Keratinocyte (primary cell): ENCODE measurements around the gene CCDC71. TPM values are rescaled to one million over a fixed set of nuclear protein-coding genes. Genes with fewer than 3 reads are reported as not detected.

Experiments
- DNase-seq: peaks from one replicate; pipeline ENCODE4 v3.0.0-alpha.2; 2011; ENCODE audit warnings: low read depth, missing footprints, low spot score
- FAIRE-seq: peaks from 2 replicates; lab custom pipeline; 2011; peaks lifted over from hg19 to GRCh38; lab: Jason Lieb, UNC
- H2AFZ ChIP-seq: 2 replicates; pipeline ENCODE4 v1.6.0; 2012; ENCODE audit warnings: low read length, control low read depth, inconsistent platforms; ENCODE audit not compliant: control insufficient read depth
- H3K27ac ChIP-seq: 2 replicates; pipeline ENCODE4 v1.5.1; 2011; ENCODE audit warnings: low read length; ENCODE audit not compliant: control insufficient read depth, insufficient read depth
- H3K27me3 ChIP-seq: 3 replicates; pipeline ENCODE4 v1.6.0; 2011; ENCODE audit warnings: low read length; ENCODE audit not compliant: control insufficient read depth, insufficient read depth; ENCODE audit errors: extremely low read depth
- H3K36me3 ChIP-seq, 2 experiments: 2 replicates in 1 of 2; 3 replicates in 1 of 2; pipeline ENCODE4 v1.5.1; 2011; ENCODE audit warnings: low read length in 2 of 2, mild to moderate bottlenecking in 1 of 2; ENCODE audit not compliant: control insufficient read depth in 2 of 2, insufficient read depth in 2 of 2; ENCODE audit errors: extremely low read depth in 1 of 2
- H3K4me1 ChIP-seq: 3 replicates; pipeline ENCODE4 v1.5.1; 2011; ENCODE audit warnings: low read length; ENCODE audit not compliant: control insufficient read depth, insufficient read depth; ENCODE audit errors: extremely low read depth
- H3K4me2 ChIP-seq: 3 replicates; pipeline ENCODE4 v1.6.0; 2011; ENCODE audit warnings: low read depth, low read length; ENCODE audit not compliant: control insufficient read depth, insufficient read depth; ENCODE audit errors: extremely low read depth
- H3K4me3 ChIP-seq, 3 experiments: fragments of 200-600 bp in 1 of 3; sonication (generic) in 1 of 3; 2 replicates in 2 of 3; 3 replicates in 1 of 3; pipeline ENCODE4 v1.5.1; 2011 to 2016; ENCODE audit warnings: low read length in 3 of 3, mild to moderate bottlenecking in 3 of 3, control low read depth in 2 of 3, inconsistent platforms in 1 of 3, low read depth in 1 of 3, mixed read lengths in 1 of 3, mixed run types in 1 of 3, moderate library complexity in 1 of 3; ENCODE audit not compliant: control insufficient read depth in 2 of 3, insufficient read depth in 2 of 3; ENCODE audit errors: extremely low read depth in 1 of 3
- H3K79me2 ChIP-seq: 2 replicates; pipeline ENCODE4 v1.6.0; 2012; ENCODE audit warnings: low read length; ENCODE audit not compliant: control insufficient read depth, insufficient read depth
- H3K9ac ChIP-seq: 3 replicates; pipeline ENCODE4 v1.6.0; 2011; ENCODE audit warnings: low read length; ENCODE audit not compliant: control insufficient read depth, insufficient read depth; ENCODE audit errors: extremely low read depth
- H3K9me1 ChIP-seq: 3 replicates; pipeline ENCODE4 v1.6.0; 2011; ENCODE audit warnings: low read length; ENCODE audit not compliant: control insufficient read depth, insufficient read depth; ENCODE audit errors: extremely low read depth
- H3K9me3 ChIP-seq: 2 replicates; pipeline ENCODE4 v1.5.1; 2012; ENCODE audit warnings: low read depth, low read length; ENCODE audit not compliant: control insufficient read depth
- H4K20me1 ChIP-seq: 3 replicates; pipeline ENCODE4 v1.6.0; 2011; ENCODE audit warnings: low read length; ENCODE audit not compliant: control insufficient read depth, insufficient read depth; ENCODE audit errors: extremely low read depth
- EZH2 ChIP-seq: IDR thresholded peaks from one replicate; pipeline ENCODE4 v1.6.1; 2012; ENCODE audit warnings: inconsistent platforms, mild to moderate bottlenecking, low read length, moderate library complexity
- dilution Hi-C: fragments of 300-500 bp; cut with MboI; formaldehyde crosslinking; loops from one replicate; pipeline ENCODE4 v1.7.0; 2020; ENCODE audit warnings: low sequenced_read_pairs; ENCODE audit not compliant: extremely low pct_ligation_motif_present
- polyA plus RNA-seq, 5 experiments: library from polyadenylated mRNA; depleted of rRNA in 3 of 5; stranded (reverse) in 3 of 5; stranded (forward) in 1 of 5; unstranded in 1 of 5; fragments of >200 nt; gene quantifications; 1 replicate in 1 of 5; 2 replicates in 3 of 5; 3 replicates in 1 of 5; pipeline versions ENCODE4 v1.2.1 to v1.2.3, GENCODE V29; 2011 to 2012; ENCODE audit warnings: missing spikeins in 2 of 5, low read depth in 1 of 5, low replicate concordance in 1 of 5
- TF ChIP-seq, protein P1 (sequence below), 3 experiments: IDR thresholded peaks in 1 of 3; conservative IDR thresholded peaks in 1 of 3; optimal IDR thresholded peaks in 1 of 3; 2 replicates in 2 of 3; 3 replicates in 1 of 3; pipeline versions ENCODE3 to v1.5.1; 2011; ENCODE audit warnings: low read length in 3 of 3, mild to moderate bottlenecking in 3 of 3, moderate library complexity in 2 of 3, control low read depth in 1 of 3, inconsistent platforms in 1 of 3; ENCODE audit not compliant: insufficient read depth in 2 of 3; ENCODE audit errors: extremely low read depth in 1 of 3

CCDC71 gene
- polyA plus RNA-seq, 1 donor (not counting 4 experiments of a cell fraction or from before 2014, with no cell fraction given), result 18.8 TPM

- FAIRE-seq, result no peak
Measured at GRCh38 chr3:49158103-49158709, 7.9 kb downstream of the CCDC71 start.

DNA sequence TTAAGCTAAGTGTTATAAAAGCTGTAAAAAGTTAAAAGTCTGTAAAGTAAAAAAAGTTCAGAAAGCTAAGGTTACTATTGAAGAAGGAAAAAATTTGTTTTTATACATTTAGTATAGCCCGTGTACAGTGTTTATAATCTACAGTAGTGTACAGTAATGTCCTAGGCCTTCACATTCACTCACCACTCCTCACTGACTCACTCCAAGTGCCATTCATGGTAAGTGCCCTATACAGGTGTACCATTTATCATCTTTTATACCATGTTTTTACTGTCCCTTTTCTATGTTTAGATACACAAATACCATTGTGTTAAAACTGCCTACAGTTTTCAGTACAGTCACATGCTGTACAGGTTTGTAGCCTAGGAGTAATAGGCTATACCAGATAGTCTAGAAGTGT, 8.8 kb downstream of the CCDC71 start:
- no peaks in the 10 kb centered on the region for H3K9me3 ChIP-seq
- FAIRE-seq (no peak), DNase-seq (no peak)
- dilution Hi-C loops, result no loop called here
- H3K4me3 ChIP-seq, result no peak overlapping the region
- no peak overlapping the region for H3K27ac ChIP-seq
- H3K79me2 ChIP-seq, result peaks cover 3% of the 10 kb centered on the region
- no peak overlapping the region for H3K9ac ChIP-seq
- no peaks in the 10 kb centered on the region for H3K27me3 ChIP-seq
- no peaks in the 10 kb centered on the region for H4K20me1 ChIP-seq
- H3K4me2 ChIP-seq, result no peak overlapping the region
- peaks cover 1 to 9% of the 10 kb centered on the region in 2 experiments for H3K36me3 ChIP-seq
- H3K9me1 ChIP-seq, result no peaks in the 10 kb centered on the region
- H3K4me1 ChIP-seq, result no peaks in the 10 kb centered on the region
- no peak overlapping the region for H2AFZ ChIP-seq
- TF ChIP-seq EZH2, result no peak
- TF ChIP-seq, protein P1, sequence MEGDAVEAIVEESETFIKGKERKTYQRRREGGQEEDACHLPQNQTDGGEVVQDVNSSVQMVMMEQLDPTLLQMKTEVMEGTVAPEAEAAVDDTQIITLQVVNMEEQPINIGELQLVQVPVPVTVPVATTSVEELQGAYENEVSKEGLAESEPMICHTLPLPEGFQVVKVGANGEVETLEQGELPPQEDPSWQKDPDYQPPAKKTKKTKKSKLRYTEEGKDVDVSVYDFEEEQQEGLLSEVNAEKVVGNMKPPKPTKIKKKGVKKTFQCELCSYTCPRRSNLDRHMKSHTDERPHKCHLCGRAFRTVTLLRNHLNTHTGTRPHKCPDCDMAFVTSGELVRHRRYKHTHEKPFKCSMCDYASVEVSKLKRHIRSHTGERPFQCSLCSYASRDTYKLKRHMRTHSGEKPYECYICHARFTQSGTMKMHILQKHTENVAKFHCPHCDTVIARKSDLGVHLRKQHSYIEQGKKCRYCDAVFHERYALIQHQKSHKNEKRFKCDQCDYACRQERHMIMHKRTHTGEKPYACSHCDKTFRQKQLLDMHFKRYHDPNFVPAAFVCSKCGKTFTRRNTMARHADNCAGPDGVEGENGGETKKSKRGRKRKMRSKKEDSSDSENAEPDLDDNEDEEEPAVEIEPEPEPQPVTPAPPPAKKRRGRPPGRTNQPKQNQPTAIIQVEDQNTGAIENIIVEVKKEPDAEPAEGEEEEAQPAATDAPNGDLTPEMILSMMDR (optimal IDR thresholded peaks at IDR 0.05 in 1 of 3, IDR thresholded peaks at IDR 0.05 in 1 of 3, conservative IDR thresholded peaks at IDR 0.05 in 1 of 3; ENCODE audit: extremely low read depth in 1 of 3, insufficient read depth in 2 of 3, low read length in 3 of 3), result no peak

More at GRCh38 chr3:49158103-49158709, 7.9 kb downstream of the CCDC71 start:
- H3K9me1 ChIP-seq, result no peaks in the 10 kb centered on the region
- H3K27ac ChIP-seq, result no peak overlapping the region
- H2AFZ ChIP-seq, result no peak overlapping the region
- no peak for DNase-seq
- no peaks in the 10 kb centered on the region for H4K20me1 ChIP-seq
- no peak overlapping the region for H3K4me2 ChIP-seq
- H3K79me2 ChIP-seq, result peaks cover 9% of the 10 kb centered on the region
- H3K9me3 ChIP-seq, result no peaks in the 10 kb centered on the region
- no peak for TF ChIP-seq EZH2
- TF ChIP-seq, protein P1 (optimal IDR thresholded peaks at IDR 0.05 in 1 of 3, IDR thresholded peaks at IDR 0.05 in 1 of 3, conservative IDR thresholded peaks at IDR 0.05 in 1 of 3; ENCODE audit: extremely low read depth in 1 of 3, insufficient read depth in 2 of 3, low read length in 3 of 3), result peak; percentile 36 to 68 (median 60)
- peaks cover 3 to 10% of the 10 kb centered on the region in 2 experiments for H3K36me3 ChIP-seq
- no peak overlapping the region for H3K4me3 ChIP-seq
- H3K27me3 ChIP-seq, result no peaks in the 10 kb centered on the region
- H3K4me1 ChIP-seq, result no peaks in the 10 kb centered on the region
- no peak overlapping the region for H3K9ac ChIP-seq
- dilution Hi-C loops, result no loop called here
